Mesenchymal stem cell (in vitro differentiated cells and primary cell): ENCODE measurements around the gene PRADC1.

ENCODE experiments used
- DNase-seq: peaks from one replicate; pipeline ENCODE4 v3.0.0-alpha.2; 2013
- H2AFZ ChIP-seq: one replicate; pipeline ENCODE4 v1.6.1; 2013; ENCODE audit warnings: low read depth, mild to moderate bottlenecking, control low read depth, inconsistent platforms, low read length, moderate library complexity
- H2AK5ac ChIP-seq: 2 replicates; pipeline ENCODE4 v1.6.1; 2013; ENCODE audit warnings: low read length, moderate library complexity, mild to moderate bottlenecking, inconsistent platforms; ENCODE audit not compliant: severe bottlenecking
- H2BK120ac ChIP-seq: one replicate; pipeline ENCODE4 v1.6.1; 2013; ENCODE audit warnings: low read depth, mild to moderate bottlenecking, inconsistent platforms, low read length, moderate library complexity
- H2BK12ac ChIP-seq, 2 experiments: one replicate each; pipeline ENCODE4 v1.6.1; 2013; ENCODE audit warnings: inconsistent platforms in 2 of 2, low read length in 2 of 2, mild to moderate bottlenecking in 2 of 2, moderate library complexity in 2 of 2, control low read depth in 1 of 2
- H2BK15ac ChIP-seq: one replicate; pipeline ENCODE4 v1.6.1; 2013; ENCODE audit warnings: mild to moderate bottlenecking, low read depth, inconsistent platforms; ENCODE audit not compliant: poor library complexity, severe bottlenecking
- H2BK5ac ChIP-seq: 2 replicates; pipeline ENCODE4 v1.6.1; 2013; ENCODE audit warnings: low read depth, mild to moderate bottlenecking, low read length, control low read depth, inconsistent platforms; ENCODE audit not compliant: poor library complexity, severe bottlenecking
- H3K14ac ChIP-seq, 2 experiments: one replicate each; pipeline ENCODE4 v1.6.1; 2013; ENCODE audit warnings: inconsistent platforms in 2 of 2, low read length in 2 of 2, control low read depth in 1 of 2, mild to moderate bottlenecking in 1 of 2, moderate library complexity in 1 of 2
- H3K18ac ChIP-seq, 2 experiments: one replicate each; pipeline ENCODE4 v1.6.1; 2013; ENCODE audit warnings: inconsistent platforms in 2 of 2, low read length in 2 of 2, control low read depth in 1 of 2, low read depth in 1 of 2, mild to moderate bottlenecking in 1 of 2
- H3K23ac ChIP-seq, 2 experiments: one replicate each; pipeline ENCODE4 v1.6.1; 2013; ENCODE audit warnings: inconsistent platforms in 2 of 2, low read length in 2 of 2, mild to moderate bottlenecking in 2 of 2, moderate library complexity in 2 of 2, control low read depth in 1 of 2
- H3K27ac ChIP-seq: 2 replicates; pipeline ENCODE4 v1.5.1; 2013; ENCODE audit warnings: mild to moderate bottlenecking, moderate library complexity, low read length, control low read depth, inconsistent platforms; ENCODE audit not compliant: poor library complexity, severe bottlenecking
- H3K27me3 ChIP-seq, 2 experiments: 2 replicates each; pipeline versions ENCODE4 v1.6.1 to v1.7.0; 2013; ENCODE audit warnings: low read length in 2 of 2, mild to moderate bottlenecking in 2 of 2, moderate library complexity in 2 of 2, control low read depth in 1 of 2, inconsistent platforms in 1 of 2; ENCODE audit not compliant: control insufficient read depth in 1 of 2, insufficient read depth in 1 of 2
- H3K36me3 ChIP-seq, 2 experiments: 2 replicates each; pipeline versions ENCODE4 v1.6.1 to v1.7.0; 2013; ENCODE audit warnings: low read length in 2 of 2, control low read depth in 1 of 2, inconsistent platforms in 1 of 2, low read depth in 1 of 2, mild to moderate bottlenecking in 1 of 2; ENCODE audit not compliant: insufficient read depth in 2 of 2, control insufficient read depth in 1 of 2
- H3K4ac ChIP-seq, 2 experiments: one replicate each; pipeline ENCODE4 v1.6.1; 2013; ENCODE audit warnings: inconsistent platforms in 2 of 2, low read length in 2 of 2, mild to moderate bottlenecking in 2 of 2, moderate library complexity in 2 of 2, control low read depth in 1 of 2, low read depth in 1 of 2
- H3K4me1 ChIP-seq: 2 replicates; pipeline ENCODE4 v1.6.1; 2013; ENCODE audit warnings: low read depth, low read length, control low read depth; ENCODE audit not compliant: control insufficient read depth, insufficient read depth
- H3K4me2 ChIP-seq: 2 replicates; pipeline ENCODE4 v1.6.1; 2013; ENCODE audit warnings: low read length, mild to moderate bottlenecking, inconsistent platforms; ENCODE audit not compliant: poor library complexity, severe bottlenecking
- H3K4me3 ChIP-seq, 2 experiments: 2 replicates each; pipeline versions ENCODE4 v1.5.1 to v1.7.0; 2013; ENCODE audit warnings: low read length in 2 of 2, mild to moderate bottlenecking in 2 of 2, control low read depth in 1 of 2, low read depth in 1 of 2; ENCODE audit not compliant: insufficient read depth in 1 of 2
- H3K79me1 ChIP-seq: replicated peaks from 2 replicates; pipeline ENCODE4 v1.6.1; 2013; ENCODE audit warnings: mild to moderate bottlenecking, control low read depth, low read length, inconsistent platforms; ENCODE audit not compliant: poor library complexity, severe bottlenecking
- H3K9ac ChIP-seq: 2 replicates; pipeline ENCODE4 v1.7.0; 2013; ENCODE audit warnings: mild to moderate bottlenecking, low read length, moderate library complexity
- H3K9me3 ChIP-seq: 2 replicates; pipeline ENCODE4 v1.7.0; 2013; ENCODE audit warnings: mild to moderate bottlenecking, low read length; ENCODE audit not compliant: control insufficient read depth
- H4K8ac ChIP-seq: one replicate; pipeline ENCODE4 v1.6.1; 2013; ENCODE audit warnings: inconsistent platforms, mild to moderate bottlenecking, low read length, moderate library complexity
- H4K91ac ChIP-seq: one replicate; pipeline ENCODE4 v1.6.1; 2013; ENCODE audit warnings: mild to moderate bottlenecking, low read length, inconsistent platforms
- WGBS: methylation state at CpG from one replicate; pipeline ENCODE4 v1.1.7; 2013; ENCODE audit warnings: mixed read lengths; 5-methylcytosine and 5-hydroxymethylcytosine counted together

PRADC1 gene

GRCh38 chr2:73258186-73258912 lies 25.3 kb upstream of the PRADC1 start:
- Histone ChIP-seq H3K4ac (no peak overlapping the region), H4K91ac (no peak overlapping the region), H2AK5ac (no peak overlapping the region), H3K18ac (no peak overlapping the region), H2BK120ac (no peak overlapping the region), H2BK5ac (no peak overlapping the region), H2BK12ac (no peak overlapping the region), H3K9me3 (no peaks in the 10 kb centered on the region), H3K9ac (no peak overlapping the region), H3K23ac (no peak overlapping the region), H2BK15ac (no peak overlapping the region), H3K4me3 (no peak overlapping the region), H3K14ac (no peak overlapping the region), H3K36me3 (peaks cover 21 to 50% of the 10 kb centered on the region in 2 experiments), H4K8ac (no peak overlapping the region), H3K27me3 (peaks cover 3 to 5% of the 10 kb centered on the region in 2 experiments), H3K79me1 (no peaks in the 10 kb centered on the region), H3K4me2 (no peak overlapping the region), H3K27ac (no peak overlapping the region), H2AFZ (no peak overlapping the region), H3K4me1 (peaks cover 4% of the 10 kb centered on the region)
- DNase-seq: no peak
- 96% methylated on average over 6 of the region's 8 CpGs for WGBS

- Histone ChIP-seq H3K79me1 (no peaks in the 10 kb centered on the region), H3K36me3 (peaks cover 29 to 53% of the 10 kb centered on the region in 2 experiments), H3K4me1 (peaks cover 4% of the 10 kb centered on the region), H3K27ac (no peak overlapping the region), H2AK5ac (no peak overlapping the region), H2BK15ac (no peak overlapping the region), H3K9ac (no peak overlapping the region), H3K23ac (no peak overlapping the region), H3K14ac (no peak overlapping the region), H3K4me3 (no peak overlapping the region), H2BK12ac (no peak overlapping the region), H2BK5ac (no peak overlapping the region), H3K4me2 (no peak overlapping the region), H2AFZ (no peak overlapping the region), H4K8ac (no peak overlapping the region), H3K9me3 (no peaks in the 10 kb centered on the region), H2BK120ac (no peak overlapping the region), H3K4ac (no peak overlapping the region), H3K18ac (no peak overlapping the region), H3K27me3 (peaks cover 3 to 5% of the 10 kb centered on the region in 2 experiments), H4K91ac (no peak overlapping the region)
- DNase-seq: no peak
- 93% methylated on average over 10 of the region's 10 CpGs for WGBS
Observed at GRCh38 chr2:73257425-73258125, 24.5 kb upstream of the PRADC1 start.

GRCh38 chr2:73257021-73257420 lies 24.0 kb upstream of the PRADC1 start:
- no peak overlapping the region for H4K8ac ChIP-seq
- DNase-seq: no peak

GRCh38 chr2:73256618-73256922 lies 23.5 kb upstream of the PRADC1 start:
- Histone ChIP-seq H3K9me3 (no peaks in the 10 kb centered on the region), H3K27me3 (peaks cover 3 to 4% of the 10 kb centered on the region in 2 experiments), H3K4me3 (no peak overlapping the region), H2BK15ac (no peak overlapping the region), H3K23ac (no peak overlapping the region), H2BK120ac (no peak overlapping the region), H2BK12ac (no peak overlapping the region), H3K79me1 (no peaks in the 10 kb centered on the region), H3K9ac (no peak overlapping the region), H3K36me3 (peaks cover 37 to 62% of the 10 kb centered on the region in 2 experiments), H3K14ac (peak overlapping the region in 1 of 2 experiments; percentile 55), H2AFZ (no peak overlapping the region), H3K4me1 (peaks cover 4% of the 10 kb centered on the region), H4K8ac (no peak overlapping the region), H3K27ac (no peak overlapping the region), H2AK5ac (no peak overlapping the region), H4K91ac (no peak overlapping the region), H3K18ac (no peak overlapping the region), H2BK5ac (no peak overlapping the region), H3K4ac (no peak overlapping the region), H3K4me2 (no peak overlapping the region)
- DNase-seq: no peak
- WGBS: no CpG with 5 or more reads among the region's 1 CpG

More at GRCh38 chr2:73257021-73257420, 24.0 kb upstream of the PRADC1 start:
- Histone ChIP-seq H3K14ac (no peak overlapping the region), H3K79me1 (no peaks in the 10 kb centered on the region), H4K91ac (no peak overlapping the region), H3K18ac (no peak overlapping the region), H2BK15ac (no peak overlapping the region), H2BK12ac (no peak overlapping the region), H3K9ac (no peak overlapping the region), H3K23ac (no peak overlapping the region), H3K27ac (no peak overlapping the region), H2AFZ (no peak overlapping the region), H3K4me1 (peaks cover 4% of the 10 kb centered on the region), H2BK120ac (no peak overlapping the region), H3K4me3 (no peak overlapping the region), H3K36me3 (peaks cover 33 to 58% of the 10 kb centered on the region in 2 experiments), H3K4me2 (no peak overlapping the region), H3K4ac (no peak overlapping the region), H3K9me3 (no peaks in the 10 kb centered on the region), H2AK5ac (no peak overlapping the region), H2BK5ac (no peak overlapping the region), H3K27me3 (peaks cover 3 to 5% of the 10 kb centered on the region in 2 experiments)
- 100% methylated on average over 2 of the region's 2 CpGs for WGBS
